Measurements from ENCODE around the gene ELAC2. TPM values are rescaled to one million over a fixed set of nuclear protein-coding genes. Genes with fewer than 3 reads are reported as not detected.

ELAC2 gene
- total RNA-seq, 6 donors from 2014 or later: 40.5 to 67.1 (median 46.4) TPM

DNA sequence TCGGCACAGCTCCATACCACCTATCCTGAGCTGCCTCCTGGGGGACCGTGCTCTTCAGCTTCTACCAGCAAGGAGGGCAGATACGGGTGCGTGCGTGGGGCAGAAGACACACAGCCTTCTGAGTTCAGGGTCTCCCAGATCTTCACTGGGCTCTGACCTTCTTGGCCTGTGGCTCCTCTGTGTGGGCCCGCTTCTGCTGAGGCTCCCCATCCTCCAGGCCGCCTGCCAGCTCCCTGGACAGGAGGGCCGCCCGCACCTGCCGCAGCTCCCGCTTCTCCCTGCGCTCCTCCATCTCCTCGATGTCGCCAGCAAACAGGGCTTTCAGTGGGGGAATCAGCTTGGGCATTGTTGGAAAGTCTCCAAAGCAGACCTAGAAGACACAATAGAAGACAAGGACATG is 25.2 kb downstream of the ELAC2 start:
- ATAC-seq (ENCODE audit: low FRiP score in 2 of 2) (no peak), DNase-seq (peak in 1 of 2 donors; percentile 65)
- H3K9me3 ChIP-seq: no peaks in the 10 kb centered on the region
- H3K4me1 ChIP-seq: no peaks in the 10 kb centered on the region
- H3K27me3 ChIP-seq: no peaks in the 10 kb centered on the region
- 96 to 99% methylated on average over 13 to 14 of the region's 14 CpGs for WGBS, 2 donors
- H3K4me3 ChIP-seq: no peak overlapping the region
- TF ChIP-seq POLR2AphosphoS5 (IDR thresholded peaks at IDR 0.05) (no peak), EP300 (IDR thresholded peaks at IDR 0.05) (no peak), POLR2A (IDR thresholded peaks at IDR 0.05) (no peak)
- TF ChIP-seq, protein P1, sequence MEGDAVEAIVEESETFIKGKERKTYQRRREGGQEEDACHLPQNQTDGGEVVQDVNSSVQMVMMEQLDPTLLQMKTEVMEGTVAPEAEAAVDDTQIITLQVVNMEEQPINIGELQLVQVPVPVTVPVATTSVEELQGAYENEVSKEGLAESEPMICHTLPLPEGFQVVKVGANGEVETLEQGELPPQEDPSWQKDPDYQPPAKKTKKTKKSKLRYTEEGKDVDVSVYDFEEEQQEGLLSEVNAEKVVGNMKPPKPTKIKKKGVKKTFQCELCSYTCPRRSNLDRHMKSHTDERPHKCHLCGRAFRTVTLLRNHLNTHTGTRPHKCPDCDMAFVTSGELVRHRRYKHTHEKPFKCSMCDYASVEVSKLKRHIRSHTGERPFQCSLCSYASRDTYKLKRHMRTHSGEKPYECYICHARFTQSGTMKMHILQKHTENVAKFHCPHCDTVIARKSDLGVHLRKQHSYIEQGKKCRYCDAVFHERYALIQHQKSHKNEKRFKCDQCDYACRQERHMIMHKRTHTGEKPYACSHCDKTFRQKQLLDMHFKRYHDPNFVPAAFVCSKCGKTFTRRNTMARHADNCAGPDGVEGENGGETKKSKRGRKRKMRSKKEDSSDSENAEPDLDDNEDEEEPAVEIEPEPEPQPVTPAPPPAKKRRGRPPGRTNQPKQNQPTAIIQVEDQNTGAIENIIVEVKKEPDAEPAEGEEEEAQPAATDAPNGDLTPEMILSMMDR (IDR thresholded peaks at IDR 0.05): no peak
- no peak overlapping the region for H3K27ac ChIP-seq
- peaks cover 43 to 83% (median 73%) of the 10 kb centered on the region in 4 donors for H3K36me3 ChIP-seq

DNA sequence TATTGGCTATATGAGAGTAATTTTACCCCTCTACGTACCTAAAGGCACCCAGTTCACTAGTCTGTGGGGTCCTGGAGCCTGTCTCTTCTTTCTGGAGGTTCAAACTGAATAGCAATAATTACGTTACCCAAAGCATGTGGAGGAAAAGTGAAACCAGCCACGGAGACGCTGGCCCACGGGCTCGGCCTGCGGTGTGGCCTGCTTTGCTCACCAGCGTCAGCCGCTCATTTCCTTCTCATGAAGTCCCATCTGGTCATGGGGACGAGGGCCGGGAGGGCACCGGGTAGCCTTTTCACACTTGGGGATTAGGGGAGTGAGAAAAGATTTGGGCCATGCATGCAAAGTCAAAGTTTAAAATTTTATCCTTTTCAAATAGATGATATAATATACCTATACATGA is 26.9 kb downstream of the ELAC2 start:
- no peak overlapping the region for H3K4me3 ChIP-seq
- WGBS, 2 donors: 94 to 96% methylated on average over 12 of the region's 12 CpGs
- H3K27ac ChIP-seq: no peak overlapping the region
- ATAC-seq (ENCODE audit: low FRiP score in 2 of 2) (no peak), DNase-seq (peak in 1 of 2 donors; percentile 53)
- H3K9me3 ChIP-seq: no peaks in the 10 kb centered on the region
- peaks cover 33 to 65% (median 56%) of the 10 kb centered on the region in 4 donors for H3K36me3 ChIP-seq
- H3K27me3 ChIP-seq: no peaks in the 10 kb centered on the region
- TF ChIP-seq EP300 (IDR thresholded peaks at IDR 0.05): no peak
- TF ChIP-seq, protein P1 (IDR thresholded peaks at IDR 0.05): no peak
- no peak for TF ChIP-seq POLR2A (IDR thresholded peaks at IDR 0.05)
- no peak for TF ChIP-seq POLR2AphosphoS5 (IDR thresholded peaks at IDR 0.05)
- H3K4me1 ChIP-seq: no peaks in the 10 kb centered on the region

DNA sequence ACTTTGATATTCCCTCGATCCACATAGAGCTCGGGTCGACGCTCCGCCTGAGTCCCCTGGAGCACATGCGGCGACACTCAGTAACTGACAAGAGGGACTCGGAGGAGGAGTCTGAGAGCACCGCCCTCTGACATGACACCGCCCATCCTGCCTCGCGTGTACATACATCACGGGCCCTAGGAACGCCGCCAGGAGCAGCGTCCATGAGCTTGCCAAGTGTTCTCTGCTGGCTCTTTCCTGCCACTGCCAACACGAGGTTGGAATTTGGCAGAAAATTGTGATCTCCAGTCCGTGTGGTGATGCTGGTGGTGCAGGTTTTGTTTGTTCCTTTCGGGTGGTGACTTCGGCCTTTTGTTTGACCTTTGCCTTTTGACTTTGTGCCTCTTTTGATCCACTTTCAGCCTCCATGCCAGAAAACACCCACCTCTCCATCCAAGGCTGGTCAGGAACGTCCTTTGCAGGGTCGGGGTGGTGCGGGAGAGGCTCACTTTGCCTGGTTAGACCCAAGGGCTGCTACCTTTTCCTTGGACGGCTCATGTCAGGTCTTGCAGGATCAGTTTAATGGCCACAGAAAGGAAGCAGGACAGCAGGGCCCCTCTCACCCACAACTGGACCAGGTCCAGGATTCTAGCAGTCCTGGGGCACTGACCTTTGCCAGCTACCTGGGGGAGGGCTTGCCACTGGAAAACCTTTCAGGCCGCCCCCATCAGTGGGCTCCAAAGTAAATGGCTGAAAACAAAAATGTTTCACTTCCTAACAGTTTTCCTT is 27.6 kb downstream of the ELAC2 start:
- Histone ChIP-seq H3K4me3 (no peak overlapping the region), H3K36me3 (peaks cover 26 to 58% (median 49%) of the 10 kb centered on the region in 4 donors), H3K27me3 (no peaks in the 10 kb centered on the region), H3K9me3 (no peaks in the 10 kb centered on the region), H3K4me1 (no peaks in the 10 kb centered on the region), H3K27ac (no peak overlapping the region)
- ATAC-seq (ENCODE audit: low FRiP score in 2 of 2): no peak
- TF ChIP-seq POLR2AphosphoS5 (IDR thresholded peaks at IDR 0.05): no peak
- no peak for TF ChIP-seq POLR2A (IDR thresholded peaks at IDR 0.05)
- DNase-seq: no peak
- WGBS, 2 donors: 91 to 93% methylated on average over 25 of the region's 25 CpGs

DNA sequence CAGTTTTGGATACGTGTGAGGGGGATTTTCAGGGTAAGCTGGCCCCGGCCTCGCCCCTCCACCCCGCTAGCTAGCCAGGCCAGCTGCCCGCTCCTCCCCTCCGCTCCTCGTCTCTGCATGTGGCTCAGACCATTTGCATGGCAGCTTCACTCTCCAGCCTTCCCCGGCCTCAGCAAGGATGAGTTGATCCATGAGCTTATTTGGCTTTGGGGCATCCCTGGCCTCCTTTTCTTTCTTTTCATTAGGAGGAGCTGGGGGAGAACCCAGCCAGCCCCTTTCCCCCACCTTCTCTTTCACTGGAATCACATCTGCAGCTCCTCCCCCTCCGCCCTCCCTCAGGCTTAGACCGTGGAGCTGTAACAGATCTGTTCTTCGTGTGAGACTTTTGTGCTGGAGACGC is 30.7 kb downstream of the ELAC2 start:
- Histone ChIP-seq H3K4me3 (no peak overlapping the region), H3K9me3 (no peaks in the 10 kb centered on the region), H3K4me1 (no peaks in the 10 kb centered on the region), H3K27ac (no peak overlapping the region), H3K27me3 (no peaks in the 10 kb centered on the region), H3K36me3 (peaks cover 5 to 27% (median 17%) of the 10 kb centered on the region in 4 donors)
- ATAC-seq (ENCODE audit: low FRiP score in 2 of 2) (no peak), DNase-seq (no peak)
- WGBS, 2 donors: 86 to 88% methylated on average over 12 of the region's 12 CpGs
- TF ChIP-seq, protein P1 (IDR thresholded peaks at IDR 0.05): no peak
- TF ChIP-seq POLR2AphosphoS5 (IDR thresholded peaks at IDR 0.05) (no peak), POLR2A (IDR thresholded peaks at IDR 0.05) (no peak), EP300 (IDR thresholded peaks at IDR 0.05) (no peak)

DNA sequence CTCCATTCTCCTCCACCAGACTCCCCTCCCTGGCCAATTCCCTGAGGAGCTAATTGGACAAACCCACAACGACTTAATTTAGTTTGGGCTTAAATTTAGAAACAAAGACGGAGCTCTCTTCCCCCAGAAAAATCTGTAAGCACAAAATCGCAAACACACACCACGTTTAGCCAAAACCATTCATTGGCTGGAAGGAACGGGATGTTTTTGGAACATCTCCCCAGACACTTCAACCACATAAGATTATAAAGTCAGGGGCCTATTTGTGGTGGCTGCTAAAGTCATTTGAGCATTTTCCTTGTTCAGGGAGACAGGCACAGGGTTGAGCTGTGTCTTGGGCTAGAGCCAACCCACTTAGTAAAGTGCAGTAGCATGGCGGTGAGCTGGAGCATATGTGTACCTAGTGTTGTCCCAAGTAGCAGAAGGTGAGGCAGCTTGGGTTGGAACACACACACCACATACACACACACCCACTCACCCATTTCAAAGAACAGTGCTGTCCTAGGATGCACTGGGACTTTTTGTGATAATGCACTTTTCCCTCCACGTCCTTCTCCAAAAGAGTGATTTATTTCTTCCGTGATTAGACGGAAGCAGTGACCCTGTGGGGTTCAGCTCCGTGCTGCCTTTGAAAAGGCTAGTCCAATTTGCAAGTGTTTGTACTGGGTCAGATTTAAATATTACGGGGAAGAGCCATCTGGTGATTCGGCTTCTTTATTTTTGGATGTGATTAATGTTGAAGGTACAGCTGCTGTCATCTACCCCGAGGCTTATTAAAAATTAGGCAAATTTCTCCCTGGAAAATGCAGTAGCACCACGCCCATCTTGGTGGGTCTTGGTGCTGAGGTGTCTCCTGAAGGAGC is 32.2 kb downstream of the ELAC2 start:
- Histone ChIP-seq H3K27me3 (no peaks in the 10 kb centered on the region), H3K27ac (no peak overlapping the region), H3K9me3 (no peaks in the 10 kb centered on the region), H3K4me1 (no peaks in the 10 kb centered on the region), H3K4me3 (no peak overlapping the region), H3K36me3 (peaks cover 0 to 15% (median 4%) of the 10 kb centered on the region in 4 donors)
- TF ChIP-seq, protein P1 (IDR thresholded peaks at IDR 0.05): no peak
- no peak for TF ChIP-seq POLR2A (IDR thresholded peaks at IDR 0.05)
- WGBS, 2 donors: 72 to 79% methylated on average over 14 of the region's 14 CpGs
- ATAC-seq (ENCODE audit: low FRiP score in 2 of 2) (no peak), DNase-seq (no peak)
